ENCODE results near the gene TCF12.
"Not testable (repeated sequence)": the region's sequence is repeated elsewhere in the genome, so short reads cannot be mapped to it uniquely, and the experiment has no call there.

TCF12 gene

GRCh38 chr15:57097246-57097645 is 178.8 kb downstream of the TCF12 start:
- POLR2A ChIA-PET = no interaction called here
- TF ChIP-seq CTCF (IDR thresholded peaks at IDR 0.05; ENCODE audit: insufficient read depth, low read length, missing control alignments) = no peak
- no peak overlapping the region for H3K4me3 ChIP-seq (ENCODE audit: low read depth, low read length)
- CTCF ChIA-PET = no interaction called here
- DNase-seq (ENCODE audit: low read depth, low spot score) = no peak

- POLR2A ChIA-PET; DNase-seq (ENCODE audit: low read depth, low spot score); CTCF ChIA-PET; H3K4me3 ChIP-seq (ENCODE audit: low read depth, low read length): not testable (repeated sequence)
Observed at GRCh38 chr15:57097919-57098543, 179.6 kb downstream of the TCF12 start.

GRCh38 chr15:57098896-57099295 is 180.5 kb downstream of the TCF12 start:
- CTCF ChIA-PET = no interaction called here
- TF ChIP-seq CTCF (IDR thresholded peaks at IDR 0.05; ENCODE audit: insufficient read depth, low read length, missing control alignments) = no peak
- POLR2A ChIA-PET = no interaction called here
- H3K4me3 ChIP-seq (ENCODE audit: low read depth, low read length) = no peak overlapping the region
- DNase-seq (ENCODE audit: low read depth, low spot score) = no peak

- POLR2A ChIA-PET = no interaction called here
- no peak overlapping the region for H3K4me3 ChIP-seq (ENCODE audit: low read depth, low read length)
- TF ChIP-seq CTCF (IDR thresholded peaks at IDR 0.05; ENCODE audit: insufficient read depth, low read length, missing control alignments) = no peak
- CTCF ChIA-PET = no interaction called here
- no peak for DNase-seq (ENCODE audit: low read depth, low spot score)
Observed at GRCh38 chr15:57100136-57100539, 181.7 kb downstream of the TCF12 start.

GRCh38 chr15:57102858-57103257 is 184.4 kb downstream of the TCF12 start:
- H3K4me3 ChIP-seq (ENCODE audit: low read depth, low read length) = no peak overlapping the region
- no peak for DNase-seq (ENCODE audit: low read depth, low spot score)
- ChIA-PET CTCF (interaction anchor here (0.7 to 1.3 kb wide), 2 partner anchors 8 to 44 kb away, joined by 3 to 4 read pairs; no protein-coding TSS in a partner anchor), POLR2A (no interaction called here)
- no peak for TF ChIP-seq CTCF (IDR thresholded peaks at IDR 0.05; ENCODE audit: insufficient read depth, low read length, missing control alignments)

GRCh38 chr15:57108296-57108695 is 189.9 kb downstream of the TCF12 start:
- ChIA-PET POLR2A (no interaction called here), CTCF (no interaction called here)
- no peak overlapping the region for H3K4me3 ChIP-seq (ENCODE audit: low read depth, low read length)
- no peak for TF ChIP-seq CTCF (IDR thresholded peaks at IDR 0.05; ENCODE audit: insufficient read depth, low read length, missing control alignments)
- DNase-seq (ENCODE audit: low read depth, low spot score) = no peak

- CTCF ChIA-PET = no interaction called here
- no peak for DNase-seq (ENCODE audit: low read depth, low spot score)
- H3K4me3 ChIP-seq (ENCODE audit: low read depth, low read length) = no peak overlapping the region
- no peak for TF ChIP-seq CTCF (IDR thresholded peaks at IDR 0.05; ENCODE audit: insufficient read depth, low read length, missing control alignments)
- POLR2A ChIA-PET = no interaction called here
Observed at GRCh38 chr15:57109005-57109404, 190.6 kb downstream of the TCF12 start.
